H1 (cell line): Measurements from ENCODE around the gene BIRC7. TPM values are rescaled to one million over a fixed set of nuclear protein-coding genes. Genes with fewer than 3 reads are reported as not detected.

Experiments used
- ATF3 ChIP-seq: IDR thresholded peaks from 2 replicates; pipeline ENCODE4 v1.6.1; 2011; ENCODE audit warnings: low read depth, mild to moderate bottlenecking, low read length; ENCODE audit not compliant: insufficient read depth
- CBX5 ChIP-seq: fragments of 300-800, 300-1000 bp; sonication (generic); IDR thresholded peaks from 2 replicates; pipeline ENCODE4 v1.7.1; 2016; ENCODE audit warnings: antibody characterized with exemption, low read length, low read depth
- CREB1 ChIP-seq: IDR thresholded peaks from 2 replicates; pipeline ENCODE4 v1.6.1; 2012; ENCODE audit warnings: inconsistent platforms
- E2F6 ChIP-seq: IDR thresholded peaks from 2 replicates; pipeline ENCODE4 v1.6.1; 2012; ENCODE audit warnings: inconsistent platforms
- RNF2 ChIP-seq: fragments of 200-900, 300-1000 bp; sonication (generic); IDR thresholded peaks from 2 replicates; pipeline ENCODE4 v1.7.1; 2016; ENCODE audit warnings: borderline replicate concordance, low read depth, mild to moderate bottlenecking, antibody characterized with exemption, low read length; ENCODE audit not compliant: poor library complexity, severe bottlenecking; ENCODE audit errors: missing control alignments
- RXRA ChIP-seq: IDR thresholded peaks from 2 replicates; pipeline ENCODE4 v1.6.1; 2011; ENCODE audit warnings: low read depth, mild to moderate bottlenecking, low read length, moderate library complexity; ENCODE audit not compliant: insufficient read depth
- USF2 ChIP-seq: IDR thresholded peaks from 2 replicates; pipeline ENCODE4 v1.6.1; 2011; ENCODE audit warnings: low read length, improper control_type of control experiment
- polyA plus RNA-seq, 7 experiments: library from polyadenylated mRNA; depleted of rRNA in 3 of 7; stranded (reverse) in 5 of 7; unstranded in 2 of 7; fragments of >200 nt in 5 of 7; fragments of 200-250 nt in 2 of 7; gene quantifications; 1 replicate in 5 of 7; 2 replicates in 1 of 7; 4 replicates in 1 of 7; pipeline versions ENCODE4 v1.2.1 to v1.2.3, GENCODE V29; 2011 to 2013; ENCODE audit warnings: missing spikeins in 2 of 7, mixed read lengths in 2 of 7
- total RNA-seq: library from RNA; stranded (reverse); fragmentation: NEBNext Ultra II Directional; extraction: Animal tissue kit (Norgen Biotek cat#: 25700); gene quantifications from 2 replicates; pipeline ENCODE4 v1.2.1, GENCODE V29; 2021

The BIRC7 gene
- total and polyA plus RNA-seq, 2 of the 8 experiments (the other 6 are each of a cell fraction or from before 2014, with no cell fraction given) = 0.11 to 0.41 TPM

GRCh38 chr20:63246490-63247288, 11.0 kb downstream of the BIRC7 start (continued):
- TF ChIP-seq RNF2 (no peak), E2F6 (peak; percentile 78), RXRA (no peak), CREB1 (no peak), ATF3 (no peak), USF2 (peak; percentile 63; the same call in 1 of the 2 replicates), CBX5 (no peak)
- TF ChIP-seq, all 59 proteins: peak for 4
